SK-N-SH (cell line): ENCODE measurements around the gene A1BG. TPM values are rescaled to one million over a fixed set of nuclear protein-coding genes. Genes with fewer than 3 reads are reported as not detected.
A peak's percentile ranks its signal among the peaks of the same experiment; 100 is the strongest.

Source experiments
- CTCF ChIA-PET: fragments of 300-600, 350-600 bp; formaldehyde crosslinking; extraction: SDS; loops from one replicate; lab custom pipeline; 2021; lab: Yijun Ruan, JAX
- POLR2A ChIA-PET: fragments of 350-600 bp; sonication (Branson Sonifier 250); formaldehyde crosslinking; extraction: SDS; loops from one replicate; lab custom pipeline; 2020; ENCODE audit warnings: antibody characterized with exemption, inconsistent platforms; lab: Yijun Ruan, JAX
- DNase-seq: peaks from one replicate; pipeline ENCODE4 v3.0.0; 2012
- H2AFZ ChIP-seq: fragments of 200-600 bp; sonication (generic); 2 replicates; pipeline ENCODE4 v1.8.1; 2016; ENCODE audit warnings: antibody characterized with exemption, mild to moderate bottlenecking, low read depth
- H3F3A ChIP-seq: fragments of 200-600 bp; sonication (generic); replicated peaks from 2 replicates; pipeline ENCODE3; 2016; ENCODE audit warnings: antibody characterized with exemption, mild to moderate bottlenecking; ENCODE audit not compliant: insufficient read depth
- H3K27ac ChIP-seq, 2 experiments: fragments of 200-500 bp in 1 of 2; fragments of 200-600 bp in 1 of 2; sonication (Bioruptor generic) in 1 of 2; sonication (generic), shearing (Covaris generic) in 1 of 2; 2 replicates each; pipeline versions ENCODE4 v1.5.1 to v1.6.1; 2014 to 2016; ENCODE audit warnings: low read depth in 2 of 2, inconsistent platforms in 1 of 2, low read length in 1 of 2, mild to moderate bottlenecking in 1 of 2, mixed read lengths in 1 of 2
- H3K27me3 ChIP-seq: fragments of 200-600 bp; sonication (generic), shearing (Covaris generic); 2 replicates; pipeline ENCODE4 v1.6.1; 2016; ENCODE audit warnings: mixed run types; ENCODE audit not compliant: insufficient read depth
- H3K36me3 ChIP-seq, 2 experiments: fragments of 200-500 bp in 1 of 2; fragments of 200-600 bp in 1 of 2; sonication (Bioruptor generic) in 1 of 2; sonication (generic) in 1 of 2; replicated peaks in 1 of 2; 2 replicates each; pipeline versions ENCODE3 to v1.5.1; 2014 to 2016; ENCODE audit warnings: low read length in 1 of 2, mild to moderate bottlenecking in 1 of 2; ENCODE audit not compliant: insufficient read depth in 2 of 2, control insufficient read depth in 1 of 2
- H3K4me1 ChIP-seq, 2 experiments: fragments of 200-500 bp in 1 of 2; fragments of 200-600 bp in 1 of 2; sonication (Bioruptor generic) in 1 of 2; sonication (generic), shearing (Covaris generic) in 1 of 2; 2 replicates each; pipeline versions ENCODE4 v1.5.1 to v1.6.1; 2014 to 2016; ENCODE audit warnings: low read depth in 1 of 2, low read length in 1 of 2, mixed run types in 1 of 2; ENCODE audit not compliant: insufficient read depth in 2 of 2, control insufficient read depth in 1 of 2
- H3K4me2 ChIP-seq: fragments of 200-600 bp; sonication (generic), shearing (Covaris generic); 2 replicates; pipeline ENCODE4 v1.6.1; 2017; ENCODE audit warnings: mixed run types
- H3K4me3 ChIP-seq, 2 experiments: fragments of 200-500 bp in 1 of 2; fragments of 200-600 bp in 1 of 2; sonication (Bioruptor generic) in 1 of 2; sonication (generic), shearing (Covaris generic) in 1 of 2; 2 replicates each; pipeline versions ENCODE4 v1.5.1 to v1.8.1; 2014 to 2016; ENCODE audit warnings: low read depth in 2 of 2, inconsistent platforms in 1 of 2, low read length in 1 of 2, mild to moderate bottlenecking in 1 of 2, mixed read lengths in 1 of 2, moderate library complexity in 1 of 2
- H3K79me2 ChIP-seq: fragments of 200-600 bp; sonication (generic); 2 replicates; pipeline ENCODE4 v1.8.1; 2017; ENCODE audit warnings: mild to moderate bottlenecking; ENCODE audit not compliant: insufficient read depth
- H3K9ac ChIP-seq: fragments of 200-600 bp; sonication (generic); 2 replicates; pipeline ENCODE4 v1.6.1; 2017; ENCODE audit warnings: mixed run types
- H3K9me2 ChIP-seq: fragments of 200-600 bp; sonication (generic); 2 replicates; pipeline ENCODE4 v1.6.1; 2017; ENCODE audit warnings: mixed run types
- H3K9me3 ChIP-seq: fragments of 200-600 bp; sonication (generic); 2 replicates; pipeline ENCODE4 v1.6.1; 2017; ENCODE audit warnings: mixed run types, mild to moderate bottlenecking, moderate library complexity
- H4K20me1 ChIP-seq: fragments of 200-600 bp; sonication (generic); 2 replicates; pipeline ENCODE4 v1.6.1; 2017; ENCODE audit warnings: mild to moderate bottlenecking, mixed run types; ENCODE audit not compliant: insufficient read depth
- EP300 ChIP-seq, 2 experiments: IDR thresholded peaks; 2 replicates each; pipeline versions ENCODE4 v1.4.0 to v1.6.1; 2012; ENCODE audit warnings: borderline replicate concordance in 1 of 2, low read depth in 1 of 2, low read length in 1 of 2
- FOSL2 ChIP-seq: IDR thresholded peaks from 2 replicates; pipeline ENCODE4 v1.4.0; 2012; ENCODE audit warnings: low read depth, mild to moderate bottlenecking, moderate library complexity, borderline replicate concordance
- FOXJ3 ChIP-seq: sonication (generic); formaldehyde crosslinking; IDR thresholded peaks from 2 replicates; pipeline ENCODE4 v1.5.1; 2020; ENCODE audit warnings: mild to moderate bottlenecking, missing genetic modification reagents
- FOXM1 ChIP-seq: IDR thresholded peaks from 2 replicates; pipeline ENCODE4 v1.4.0; 2012; ENCODE audit warnings: low read depth, mild to moderate bottlenecking
- GABPA ChIP-seq: IDR thresholded peaks from 2 replicates; pipeline ENCODE4 v1.4.0; 2012; ENCODE audit warnings: low read depth, mild to moderate bottlenecking
- GATA2 ChIP-seq: sonication (generic); formaldehyde crosslinking; IDR thresholded peaks from 2 replicates; pipeline ENCODE4 v1.5.0; 2020; ENCODE audit warnings: mild to moderate bottlenecking, missing genetic modification reagents
- JUND ChIP-seq: IDR thresholded peaks from 2 replicates; pipeline ENCODE4 v1.4.0; 2012
- MEF2A ChIP-seq: IDR thresholded peaks from 2 replicates; pipeline ENCODE4 v1.4.0; 2012; ENCODE audit warnings: low read depth, borderline replicate concordance
- NFIC ChIP-seq: IDR thresholded peaks from 2 replicates; pipeline ENCODE4 v1.4.0; 2012; ENCODE audit warnings: borderline replicate concordance
- NRF1 ChIP-seq: IDR thresholded peaks from 2 replicates; pipeline ENCODE4 v1.6.1; 2012; ENCODE audit warnings: low read depth, mild to moderate bottlenecking, low read length
- RAD21 ChIP-seq: IDR thresholded peaks from 2 replicates; pipeline ENCODE4 v1.6.1; 2012; ENCODE audit warnings: mild to moderate bottlenecking, low read length
- RCOR1 ChIP-seq: fragments of 150-350 bp; IDR thresholded peaks from 2 replicates; pipeline ENCODE4 v1.6.1; 2017; ENCODE audit warnings: antibody characterized with exemption, low read length
- RFX5 ChIP-seq: IDR thresholded peaks from 2 replicates; pipeline ENCODE4 v1.6.1; 2012; ENCODE audit warnings: mild to moderate bottlenecking, improper control_type of control experiment, low read length
- RXRA ChIP-seq: IDR thresholded peaks from 2 replicates; pipeline ENCODE4 v1.4.0; 2012; ENCODE audit warnings: low read depth, mild to moderate bottlenecking, borderline replicate concordance
- SIN3A ChIP-seq: IDR thresholded peaks from 2 replicates; pipeline ENCODE4 v1.6.1; 2012; ENCODE audit warnings: low read depth, mild to moderate bottlenecking, low read length, moderate library complexity, borderline replicate concordance
- TCF12 ChIP-seq: IDR thresholded peaks from 2 replicates; pipeline ENCODE4 v1.4.0; 2012
- TEAD4 ChIP-seq: IDR thresholded peaks from 2 replicates; pipeline ENCODE4 v1.4.0; 2012; ENCODE audit warnings: mild to moderate bottlenecking, borderline replicate concordance; ENCODE audit not compliant: insufficient read depth
- YY1 ChIP-seq: IDR thresholded peaks from 2 replicates; pipeline ENCODE4 v1.4.0; 2012; ENCODE audit warnings: low read depth, mild to moderate bottlenecking
- WGBS: methylation state at CpG from one replicate; pipeline ENCODE4 v1.1.6; 2017; ENCODE audit warnings: low lambda C conversion rate; 5-methylcytosine and 5-hydroxymethylcytosine counted together
- polyA plus RNA-seq, 3 experiments: library from polyadenylated mRNA; depleted of rRNA; stranded (reverse); fragments of >200 nt; gene quantifications; 2 replicates each; pipeline ENCODE4 v1.2.3, GENCODE V29; 2012
- TF ChIP-seq, protein P1 (sequence below): IDR thresholded peaks from 2 replicates; pipeline ENCODE4 v1.4.0; 2012; ENCODE audit warnings: low read depth, borderline replicate concordance
- TF ChIP-seq, protein P2 (sequence below): IDR thresholded peaks from 2 replicates; pipeline ENCODE4; 2012
- TF ChIP-seq, protein P3 (sequence below): IDR thresholded peaks from 2 replicates; pipeline ENCODE4 v1.6.1; 2012; ENCODE audit warnings: mild to moderate bottlenecking, low read depth, low read length, moderate library complexity
- TF ChIP-seq, protein P4 (sequence below): IDR thresholded peaks from 2 replicates; pipeline ENCODE4 v1.4.0; 2012; ENCODE audit warnings: low read depth

Gene A1BG
- polyA plus RNA-seq, 1 of the 3 experiments (the other 2 are of a cell fraction): 62.6 TPM

DNA sequence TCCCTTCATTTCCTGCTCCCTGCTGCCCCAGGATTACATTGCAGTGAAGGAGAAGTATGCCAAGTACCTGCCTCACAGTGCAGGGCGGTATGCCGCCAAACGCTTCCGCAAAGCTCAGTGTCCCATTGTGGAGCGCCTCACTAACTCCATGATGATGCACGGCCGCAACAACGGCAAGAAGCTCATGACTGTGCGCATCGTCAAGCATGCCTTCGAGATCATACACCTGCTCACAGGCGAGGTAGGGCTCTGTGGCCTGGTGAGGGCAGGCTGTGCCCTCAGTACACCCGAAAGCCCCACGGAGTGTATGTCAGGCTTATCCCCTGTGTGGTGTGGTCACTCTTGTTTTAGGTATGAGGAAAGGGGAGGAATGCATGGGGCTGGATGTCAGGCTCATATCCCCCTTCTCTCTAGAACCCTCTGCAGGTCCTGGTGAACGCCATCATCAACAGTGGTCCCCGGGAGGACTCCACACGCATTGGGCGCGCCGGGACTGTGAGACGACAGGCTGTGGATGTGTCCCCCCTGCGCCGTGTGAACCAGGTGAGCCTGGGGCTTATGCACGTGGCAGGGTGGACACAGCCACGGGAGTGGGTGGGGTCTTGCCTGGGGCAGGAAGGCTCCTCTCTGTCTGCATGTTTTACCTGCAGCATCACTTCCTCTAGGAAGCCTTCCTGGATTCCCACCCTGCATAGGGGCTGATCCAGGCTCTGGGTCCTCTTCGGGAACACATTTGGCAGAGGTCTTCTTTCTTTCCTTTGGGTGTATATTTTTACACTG lies 39.8 kb upstream of the A1BG start:
- TF ChIP-seq RAD21 (no peak), GATA2 (CRISPR knock-in tag) (no peak), RCOR1 (no peak), FOSL2 (no peak), JUND (no peak)
- TF ChIP-seq, protein P1, sequence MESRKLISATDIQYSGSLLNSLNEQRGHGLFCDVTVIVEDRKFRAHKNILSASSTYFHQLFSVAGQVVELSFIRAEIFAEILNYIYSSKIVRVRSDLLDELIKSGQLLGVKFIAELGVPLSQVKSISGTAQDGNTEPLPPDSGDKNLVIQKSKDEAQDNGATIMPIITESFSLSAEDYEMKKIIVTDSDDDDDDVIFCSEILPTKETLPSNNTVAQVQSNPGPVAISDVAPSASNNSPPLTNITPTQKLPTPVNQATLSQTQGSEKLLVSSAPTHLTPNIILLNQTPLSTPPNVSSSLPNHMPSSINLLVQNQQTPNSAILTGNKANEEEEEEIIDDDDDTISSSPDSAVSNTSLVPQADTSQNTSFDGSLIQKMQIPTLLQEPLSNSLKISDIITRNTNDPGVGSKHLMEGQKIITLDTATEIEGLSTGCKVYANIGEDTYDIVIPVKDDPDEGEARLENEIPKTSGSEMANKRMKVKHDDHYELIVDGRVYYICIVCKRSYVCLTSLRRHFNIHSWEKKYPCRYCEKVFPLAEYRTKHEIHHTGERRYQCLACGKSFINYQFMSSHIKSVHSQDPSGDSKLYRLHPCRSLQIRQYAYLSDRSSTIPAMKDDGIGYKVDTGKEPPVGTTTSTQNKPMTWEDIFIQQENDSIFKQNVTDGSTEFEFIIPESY: no peak
- TF ChIP-seq, protein P2, sequence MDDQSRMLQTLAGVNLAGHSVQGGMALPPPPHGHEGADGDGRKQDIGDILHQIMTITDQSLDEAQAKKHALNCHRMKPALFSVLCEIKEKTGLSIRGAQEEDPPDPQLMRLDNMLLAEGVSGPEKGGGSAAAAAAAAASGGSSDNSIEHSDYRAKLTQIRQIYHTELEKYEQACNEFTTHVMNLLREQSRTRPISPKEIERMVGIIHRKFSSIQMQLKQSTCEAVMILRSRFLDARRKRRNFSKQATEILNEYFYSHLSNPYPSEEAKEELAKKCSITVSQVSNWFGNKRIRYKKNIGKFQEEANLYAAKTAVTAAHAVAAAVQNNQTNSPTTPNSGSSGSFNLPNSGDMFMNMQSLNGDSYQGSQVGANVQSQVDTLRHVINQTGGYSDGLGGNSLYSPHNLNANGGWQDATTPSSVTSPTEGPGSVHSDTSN: no peak
- ChIA-PET CTCF (interaction anchor here (0.7 kb wide), 1 partner anchor 127 kb away, joined by 3 read pairs; the partner anchor contains the start of gene ZBTB45), POLR2A (no interaction called here)
- Histone ChIP-seq H3K9me3 (no peaks in the 10 kb centered on the region), H3K4me2 (no peak overlapping the region), H3K4me1 (peaks cover 7 to 8% of the 10 kb centered on the region in 2 experiments; a peak in 2 of 4 replicates), H3K9me2 (no peaks in the 10 kb centered on the region), H4K20me1 (peaks cover 39% of the 10 kb centered on the region), H3K4me3 (no peak overlapping the region), H3K9ac (no peak overlapping the region), H3K79me2 (peaks cover 46% of the 10 kb centered on the region), H3K36me3 (peaks cover 48 to 55% of the 10 kb centered on the region in 2 experiments), H3K27ac (no peak overlapping the region), H3K27me3 (no peaks in the 10 kb centered on the region), H3F3A (peaks cover 36% of the 10 kb centered on the region), H2AFZ (no peak overlapping the region)
- 90% methylated on average over 8 of the region's 26 CpGs for WGBS
- DNase-seq: no peak

DNA sequence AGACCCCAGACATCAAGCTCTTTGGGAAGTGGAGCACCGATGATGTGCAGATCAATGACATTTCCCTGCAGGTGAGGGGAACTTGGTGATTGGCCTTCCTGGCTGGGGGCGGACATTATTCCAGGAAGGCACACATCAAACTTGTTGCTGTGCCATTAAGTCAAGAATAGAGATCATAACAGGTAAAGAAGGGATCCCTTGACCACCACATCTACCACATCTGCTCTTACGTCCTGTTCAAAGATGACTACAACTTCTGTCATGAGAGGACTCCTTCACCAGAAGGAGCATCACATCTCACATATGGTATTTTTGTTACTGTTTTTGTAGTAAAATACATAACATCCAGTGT lies 34.9 kb upstream of the A1BG start:
- peaks cover 70% of the 10 kb centered on the region for H3K79me2 ChIP-seq
- no peaks in the 10 kb centered on the region for H3K9me2 ChIP-seq
- H3K27me3 ChIP-seq: no peaks in the 10 kb centered on the region
- peaks cover 16 to 25% of the 10 kb centered on the region in 2 experiments; a peak in 3 of 4 replicates for H3K4me1 ChIP-seq
- H3K9ac ChIP-seq: peak overlapping the region; percentile 91
- H3F3A ChIP-seq: peaks cover 22% of the 10 kb centered on the region
- no peak overlapping the region for H2AFZ ChIP-seq
- no peak overlapping the region for H3K27ac ChIP-seq
- peak overlapping the region; percentile 85 for H3K4me2 ChIP-seq
- POLR2A ChIA-PET: interaction anchor here (0.9 to 1.6 kb wide), 5 partner anchors 10 to 131 kb away, joined by 3 to 5 read pairs (median 4); partner anchors contain the start of genes ZBTB45 and ZNF497
- CTCF ChIA-PET: interaction anchor here (0.6 kb wide), 1 partner anchor 775 kb away, joined by 3 read pairs; no protein-coding TSS in a partner anchor
- DNase-seq: no peak
- H3K9me3 ChIP-seq: no peaks in the 10 kb centered on the region
- peaks cover 27 to 44% of the 10 kb centered on the region in 2 experiments for H3K36me3 ChIP-seq
- H4K20me1 ChIP-seq: peaks cover 43% of the 10 kb centered on the region
- 28% methylated on average over 3 of the region's 3 CpGs for WGBS
- H3K4me3 ChIP-seq: peak overlapping the region; percentile 87 to 92
- TF ChIP-seq FOXM1 (no peak), YY1 (no peak), NFIC (no peak), TCF12 (no peak), FOXJ3 (no peak), EP300 (IDR thresholded peaks at IDR 0.05; ENCODE audit: borderline replicate concordance in 1 of 2, low read depth in 1 of 2, low read length in 1 of 2) (no peak), RFX5 (no peak), MEF2A (no peak), TEAD4 (no peak), SIN3A (no peak), FOSL2 (no peak), JUND (no peak), GABPA (no peak), NRF1 (no peak), RXRA (no peak)
- TF ChIP-seq, protein P3, sequence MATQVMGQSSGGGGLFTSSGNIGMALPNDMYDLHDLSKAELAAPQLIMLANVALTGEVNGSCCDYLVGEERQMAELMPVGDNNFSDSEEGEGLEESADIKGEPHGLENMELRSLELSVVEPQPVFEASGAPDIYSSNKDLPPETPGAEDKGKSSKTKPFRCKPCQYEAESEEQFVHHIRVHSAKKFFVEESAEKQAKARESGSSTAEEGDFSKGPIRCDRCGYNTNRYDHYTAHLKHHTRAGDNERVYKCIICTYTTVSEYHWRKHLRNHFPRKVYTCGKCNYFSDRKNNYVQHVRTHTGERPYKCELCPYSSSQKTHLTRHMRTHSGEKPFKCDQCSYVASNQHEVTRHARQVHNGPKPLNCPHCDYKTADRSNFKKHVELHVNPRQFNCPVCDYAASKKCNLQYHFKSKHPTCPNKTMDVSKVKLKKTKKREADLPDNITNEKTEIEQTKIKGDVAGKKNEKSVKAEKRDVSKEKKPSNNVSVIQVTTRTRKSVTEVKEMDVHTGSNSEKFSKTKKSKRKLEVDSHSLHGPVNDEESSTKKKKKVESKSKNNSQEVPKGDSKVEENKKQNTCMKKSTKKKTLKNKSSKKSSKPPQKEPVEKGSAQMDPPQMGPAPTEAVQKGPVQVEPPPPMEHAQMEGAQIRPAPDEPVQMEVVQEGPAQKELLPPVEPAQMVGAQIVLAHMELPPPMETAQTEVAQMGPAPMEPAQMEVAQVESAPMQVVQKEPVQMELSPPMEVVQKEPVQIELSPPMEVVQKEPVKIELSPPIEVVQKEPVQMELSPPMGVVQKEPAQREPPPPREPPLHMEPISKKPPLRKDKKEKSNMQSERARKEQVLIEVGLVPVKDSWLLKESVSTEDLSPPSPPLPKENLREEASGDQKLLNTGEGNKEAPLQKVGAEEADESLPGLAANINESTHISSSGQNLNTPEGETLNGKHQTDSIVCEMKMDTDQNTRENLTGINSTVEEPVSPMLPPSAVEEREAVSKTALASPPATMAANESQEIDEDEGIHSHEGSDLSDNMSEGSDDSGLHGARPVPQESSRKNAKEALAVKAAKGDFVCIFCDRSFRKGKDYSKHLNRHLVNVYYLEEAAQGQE: no peak
- TF ChIP-seq, protein P4, sequence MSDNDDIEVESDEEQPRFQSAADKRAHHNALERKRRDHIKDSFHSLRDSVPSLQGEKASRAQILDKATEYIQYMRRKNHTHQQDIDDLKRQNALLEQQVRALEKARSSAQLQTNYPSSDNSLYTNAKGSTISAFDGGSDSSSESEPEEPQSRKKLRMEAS: no peak
